ENCODE data around the gene C14orf132. TPM values are rescaled to one million over a fixed set of nuclear protein-coding genes. Genes with fewer than 3 reads are reported as not detected.

C14orf132 gene
- total and polyA plus RNA-seq, 2 experiments from 2014 or later = 17.0 to 19.3 TPM

- no peak overlapping the region for H3K4me2 ChIP-seq
- no peaks in the 10 kb centered on the region for H4K20me1 ChIP-seq (ENCODE audit: insufficient read depth, poor library complexity, severe bottlenecking)
- H3K27me3 ChIP-seq = no peaks in the 10 kb centered on the region
- no peak overlapping the region for H3K27ac ChIP-seq
- H3K9me3 ChIP-seq (ENCODE audit: low read depth) = no peaks in the 10 kb centered on the region
- whole genome bisulfite sequencing (ENCODE audit: low lambda C conversion rate, missing lambda C conversion rate) = 73% methylated on average over 3 of the region's 3 CpGs
- no peaks in the 10 kb centered on the region for H3K36me3 ChIP-seq (replicated peaks; ENCODE audit: insufficient read depth, low read depth)
- no peak overlapping the region for H3K4me3 ChIP-seq
- no peak for TF ChIP-seq CTCF (IDR thresholded peaks at IDR 0.05; ENCODE audit: poor library complexity)
- no peak for TF ChIP-seq EZH2 (IDR thresholded peaks at IDR 0.05; ENCODE audit: borderline replicate concordance)
- TF ChIP-seq EZH2phosphoT487 (IDR thresholded peaks at IDR 0.05; ENCODE audit: low read depth, severe bottlenecking, unreplicated experiment) = no peak
- no peaks in the 10 kb centered on the region for H3K79me2 ChIP-seq
- DNase-seq (ENCODE audit: low spot score) = no peak
- H3K4me1 ChIP-seq (ENCODE audit: insufficient read depth) = peaks cover 22% of the 10 kb centered on the region
- no peaks in the 10 kb centered on the region for H3K9me2 ChIP-seq (replicated peaks; ENCODE audit: insufficient read depth)
- no peak overlapping the region for H2AFZ ChIP-seq
Observed at GRCh38 chr14:96092936-96093335, 53.8 kb downstream of the C14orf132 start.

- no peaks in the 10 kb centered on the region for H3K9me3 ChIP-seq (ENCODE audit: low read depth)
- no peaks in the 10 kb centered on the region for H3K79me2 ChIP-seq
- peaks cover 22% of the 10 kb centered on the region for H3K4me1 ChIP-seq (ENCODE audit: insufficient read depth)
- no peak overlapping the region for H3K4me3 ChIP-seq
- DNase-seq (ENCODE audit: low spot score) = no peak
- H3K9me2 ChIP-seq (replicated peaks; ENCODE audit: insufficient read depth) = no peaks in the 10 kb centered on the region
- H3K36me3 ChIP-seq (replicated peaks; ENCODE audit: insufficient read depth, low read depth) = no peaks in the 10 kb centered on the region
- WGBS (ENCODE audit: low lambda C conversion rate, missing lambda C conversion rate) = 92% methylated on average over 4 of the region's 4 CpGs
- no peak overlapping the region for H3K4me2 ChIP-seq
- no peak overlapping the region for H2AFZ ChIP-seq
- H4K20me1 ChIP-seq (ENCODE audit: insufficient read depth, poor library complexity, severe bottlenecking) = no peaks in the 10 kb centered on the region
- no peaks in the 10 kb centered on the region for H3K27me3 ChIP-seq
- TF ChIP-seq EZH2 (IDR thresholded peaks at IDR 0.05; ENCODE audit: borderline replicate concordance) = no peak
- TF ChIP-seq EZH2phosphoT487 (IDR thresholded peaks at IDR 0.05; ENCODE audit: low read depth, severe bottlenecking, unreplicated experiment) = no peak
- no peak for TF ChIP-seq CTCF (IDR thresholded peaks at IDR 0.05; ENCODE audit: poor library complexity)
- no peak overlapping the region for H3K27ac ChIP-seq
Observed at GRCh38 chr14:96094211-96094610, 55.0 kb downstream of the C14orf132 start.

GRCh38 chr14:96094656-96095055 is 55.5 kb downstream of the C14orf132 start:
- Histone ChIP-seq H3K4me1 (ENCODE audit: insufficient read depth) (peaks cover 22% of the 10 kb centered on the region), H3K4me2 (no peak overlapping the region), H3K9me2 (replicated peaks; ENCODE audit: insufficient read depth) (no peaks in the 10 kb centered on the region), H3K9me3 (ENCODE audit: low read depth) (no peaks in the 10 kb centered on the region), H3K27ac (no peak overlapping the region), H4K20me1 (ENCODE audit: insufficient read depth, poor library complexity, severe bottlenecking) (no peaks in the 10 kb centered on the region), H3K79me2 (no peaks in the 10 kb centered on the region), H3K36me3 (replicated peaks; ENCODE audit: insufficient read depth, low read depth) (no peaks in the 10 kb centered on the region), H3K4me3 (no peak overlapping the region), H2AFZ (no peak overlapping the region), H3K27me3 (no peaks in the 10 kb centered on the region)
- WGBS (ENCODE audit: low lambda C conversion rate, missing lambda C conversion rate) = 97% methylated on average over 5 of the region's 5 CpGs
- no peak for DNase-seq (ENCODE audit: low spot score)
- no peak for TF ChIP-seq EZH2 (IDR thresholded peaks at IDR 0.05; ENCODE audit: borderline replicate concordance)
- no peak for TF ChIP-seq EZH2phosphoT487 (IDR thresholded peaks at IDR 0.05; ENCODE audit: low read depth, severe bottlenecking, unreplicated experiment)
- no peak for TF ChIP-seq CTCF (IDR thresholded peaks at IDR 0.05; ENCODE audit: poor library complexity)

GRCh38 chr14:96095058-96095457 is 55.9 kb downstream of the C14orf132 start:
- Histone ChIP-seq H3K79me2 (no peaks in the 10 kb centered on the region), H3K27ac (peak overlapping the region; percentile 44), H3K9me3 (ENCODE audit: low read depth) (no peaks in the 10 kb centered on the region), H3K27me3 (no peaks in the 10 kb centered on the region), H3K4me2 (no peak overlapping the region), H3K9me2 (replicated peaks; ENCODE audit: insufficient read depth) (no peaks in the 10 kb centered on the region), H3K4me3 (no peak overlapping the region), H3K36me3 (replicated peaks; ENCODE audit: insufficient read depth, low read depth) (no peaks in the 10 kb centered on the region), H4K20me1 (ENCODE audit: insufficient read depth, poor library complexity, severe bottlenecking) (no peaks in the 10 kb centered on the region), H3K4me1 (ENCODE audit: insufficient read depth) (peaks cover 22% of the 10 kb centered on the region), H2AFZ (no peak overlapping the region)
- DNase-seq (ENCODE audit: low spot score) = no peak
- TF ChIP-seq CTCF (IDR thresholded peaks at IDR 0.05; ENCODE audit: poor library complexity) (no peak), EZH2phosphoT487 (IDR thresholded peaks at IDR 0.05; ENCODE audit: low read depth, severe bottlenecking, unreplicated experiment) (no peak), EZH2 (IDR thresholded peaks at IDR 0.05; ENCODE audit: borderline replicate concordance) (no peak)
- 85% methylated on average over 3 of the region's 3 CpGs for WGBS (ENCODE audit: low lambda C conversion rate, missing lambda C conversion rate)
